HFF-Myc (cell line): ENCODE results near the gene SSBP4.

Experiments used
- DNase-seq: peaks from one replicate; pipeline ENCODE4 v3.0.0-alpha.2; 2011; ENCODE audit warnings: low read depth; ENCODE audit errors: extremely low read depth
- H3K4me3 ChIP-seq: replicated peaks from 2 replicates; pipeline ENCODE4 v1.5.1; 2011; ENCODE audit warnings: low read depth, mild to moderate bottlenecking, control low read depth, low read length
- CTCF ChIP-seq: IDR thresholded peaks from 2 replicates; pipeline ENCODE4 v1.5.1; 2012; ENCODE audit warnings: mild to moderate bottlenecking, low read depth, low read length, control low read depth; ENCODE audit errors: missing control alignments

Gene SSBP4

GRCh38 chr19:18477042-18477779 lies 58.0 kb downstream of the SSBP4 start:
- no peak for DNase-seq
- TF ChIP-seq CTCF = peak; percentile 36
- no peak overlapping the region for H3K4me3 ChIP-seq

GRCh38 chr19:18477974-18478373 lies 58.8 kb downstream of the SSBP4 start:
- no peak for TF ChIP-seq CTCF
- no peak for DNase-seq
- no peak overlapping the region for H3K4me3 ChIP-seq

GRCh38 chr19:18478545-18479311 lies 59.5 kb downstream of the SSBP4 start:
- H3K4me3 ChIP-seq = no peak overlapping the region
- peak; percentile 77 for DNase-seq
- TF ChIP-seq CTCF = no peak

GRCh38 chr19:18480006-18480691 lies 61.0 kb downstream of the SSBP4 start:
- TF ChIP-seq CTCF = no peak
- H3K4me3 ChIP-seq = no peak overlapping the region

GRCh38 chr19:18481505-18482222 lies 62.5 kb downstream of the SSBP4 start:
- no peak for DNase-seq
- no peak for TF ChIP-seq CTCF
- no peak overlapping the region for H3K4me3 ChIP-seq

More at GRCh38 chr19:18480006-18480691, 61.0 kb downstream of the SSBP4 start:
- no peak for DNase-seq

GRCh38 chr19:18483119-18483890 lies 64.1 kb downstream of the SSBP4 start:
- DNase-seq = no peak
- no peak overlapping the region for H3K4me3 ChIP-seq
- TF ChIP-seq CTCF = no peak
